NCI-H2081 treated with DMSO at 0.1 percent for 48 hours (cell line): ENCODE measurements around the gene PLEK.
"Not testable (repeated sequence)": the region's sequence is repeated elsewhere in the genome, so short reads cannot be mapped to it uniquely, and the experiment has no call there.

ENCODE experiments used
- DNase-seq: peaks from one replicate; lab custom pipeline; 2025; lab: John Stamatoyannopoulos, UW

PLEK gene

DNA sequence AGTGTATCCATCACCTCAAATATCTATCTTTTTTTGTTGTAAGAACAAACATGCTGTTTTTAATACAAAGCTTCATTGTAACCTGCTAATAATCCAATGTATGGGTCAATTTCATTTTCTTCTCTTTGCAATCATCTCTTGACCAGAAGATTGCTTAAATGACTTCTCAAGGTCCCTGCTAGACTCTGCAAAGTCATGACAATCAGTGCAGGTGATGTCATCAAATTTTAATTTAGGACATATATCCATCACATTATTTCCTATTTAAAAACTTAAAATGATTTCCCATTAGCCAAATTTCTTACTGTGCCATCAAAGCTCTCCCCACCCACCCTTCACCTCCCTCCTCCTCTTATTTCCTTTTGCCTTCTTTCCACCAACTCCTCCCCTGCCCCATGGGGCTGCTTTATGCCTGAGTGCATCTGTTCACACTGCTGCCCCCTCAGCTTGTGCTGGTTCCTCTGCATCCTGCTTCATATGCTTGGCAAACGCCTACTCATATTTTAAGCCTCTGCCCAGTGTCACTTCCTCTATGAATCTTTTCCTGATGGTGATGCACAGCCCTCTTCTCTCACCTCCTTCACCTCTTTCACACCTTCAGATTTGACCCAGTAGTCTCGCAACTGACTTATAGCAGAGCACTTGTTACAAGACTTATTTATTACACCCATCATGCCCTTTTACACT is 20.3 kb downstream of the PLEK start:
- no peak for DNase-seq

DNA sequence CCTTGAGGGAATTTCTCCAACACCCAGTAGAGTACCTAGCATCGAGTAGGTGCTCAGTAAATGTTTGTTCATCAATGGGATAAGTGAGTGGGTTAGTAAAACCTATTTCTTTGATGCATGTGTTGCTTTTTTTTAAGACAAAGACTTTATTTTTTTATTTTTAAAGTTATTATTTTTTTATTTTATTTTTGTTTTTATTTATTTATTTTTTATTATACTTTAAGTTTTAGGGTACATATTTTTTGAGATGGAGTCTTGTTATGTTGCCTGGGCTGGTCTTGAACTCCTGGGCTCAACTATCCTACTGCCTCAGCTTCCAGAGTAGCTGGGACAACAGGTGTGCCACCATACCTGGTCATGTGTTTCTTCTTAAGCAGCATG is 20.8 kb downstream of the PLEK start:
- no peak for DNase-seq

DNA sequence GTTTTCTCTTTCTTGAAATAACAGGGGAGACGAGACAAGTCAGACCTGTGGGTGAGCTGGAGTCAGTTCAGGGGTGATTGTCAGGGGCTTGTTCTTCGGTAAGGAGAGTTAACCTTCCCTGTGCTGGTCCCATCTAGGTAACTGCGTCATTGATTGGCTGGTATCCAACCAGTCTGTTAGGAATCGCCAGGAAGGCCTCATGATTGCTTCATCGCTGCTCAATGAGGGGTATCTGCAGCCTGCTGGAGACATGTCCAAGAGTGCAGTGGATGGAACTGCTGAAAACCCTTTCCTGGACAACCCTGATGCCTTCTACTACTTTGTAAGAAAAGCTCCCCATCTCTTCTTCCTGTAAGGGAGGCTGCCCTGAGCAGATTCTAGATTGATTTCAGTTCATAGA is 21.3 kb downstream of the PLEK start:
- no peak for DNase-seq

DNA sequence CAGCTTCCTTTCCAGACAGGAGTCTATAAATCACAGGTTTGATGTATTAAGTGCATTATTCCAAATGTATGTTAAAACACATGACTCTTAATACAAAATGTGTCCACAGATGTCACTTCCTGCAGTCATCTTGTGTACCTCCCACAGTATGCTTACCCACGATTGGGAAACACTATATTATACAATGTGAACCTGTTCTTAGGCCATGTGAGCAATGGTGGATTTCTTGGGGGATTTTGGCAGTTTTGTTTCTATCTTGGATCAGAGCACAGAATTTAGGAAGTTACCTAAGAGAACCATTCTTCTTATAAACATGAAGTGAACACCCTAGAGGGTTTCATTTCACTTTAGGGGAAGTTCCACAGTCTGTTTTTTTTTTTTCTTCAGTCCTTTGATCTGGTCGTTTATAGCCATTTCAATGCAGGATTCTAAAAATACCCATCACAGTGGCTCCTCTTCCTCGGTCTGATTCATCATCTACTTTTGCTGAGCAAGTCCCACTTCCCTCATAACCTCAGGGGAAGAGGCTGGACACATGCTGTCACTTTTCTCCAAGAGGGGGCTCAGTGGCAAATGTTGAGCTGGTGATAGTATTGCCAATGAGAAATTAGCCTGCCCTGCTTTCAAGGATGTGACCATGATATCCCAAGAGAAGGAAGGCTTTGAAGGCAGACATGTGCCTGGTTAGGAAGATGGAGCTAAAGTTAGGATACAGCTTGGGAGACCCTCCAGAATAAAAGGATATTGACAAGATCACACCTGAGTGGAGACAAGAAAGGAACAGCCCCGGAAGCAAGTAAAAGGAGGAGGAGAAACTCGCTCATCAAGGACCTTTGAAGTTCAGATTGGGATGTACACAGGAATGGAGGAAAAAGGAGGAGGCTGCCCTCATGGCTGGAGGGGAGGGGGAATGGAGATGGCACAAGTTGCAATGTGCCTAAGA is 22.6 kb downstream of the PLEK start:
- no peak for DNase-seq

DNA sequence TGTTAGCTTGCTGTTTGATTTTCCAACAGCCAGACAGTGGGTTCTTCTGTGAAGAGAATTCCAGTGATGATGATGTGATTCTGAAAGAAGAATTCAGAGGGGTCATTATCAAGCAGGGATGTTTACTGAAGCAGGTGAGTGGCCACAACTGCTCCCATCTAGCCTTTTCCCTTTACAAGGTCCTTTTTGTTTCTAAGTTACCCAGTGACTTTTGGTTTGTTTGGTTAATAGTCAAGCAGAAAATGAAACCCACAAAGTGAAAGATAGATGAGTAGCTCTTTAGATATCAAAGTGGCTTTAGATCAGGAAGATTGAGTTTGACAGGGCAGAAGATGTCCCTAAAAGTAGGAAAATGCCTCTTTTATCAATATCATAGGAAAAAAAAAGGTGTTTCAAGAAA is 23.3 kb downstream of the PLEK start:
- no peak for DNase-seq

DNA sequence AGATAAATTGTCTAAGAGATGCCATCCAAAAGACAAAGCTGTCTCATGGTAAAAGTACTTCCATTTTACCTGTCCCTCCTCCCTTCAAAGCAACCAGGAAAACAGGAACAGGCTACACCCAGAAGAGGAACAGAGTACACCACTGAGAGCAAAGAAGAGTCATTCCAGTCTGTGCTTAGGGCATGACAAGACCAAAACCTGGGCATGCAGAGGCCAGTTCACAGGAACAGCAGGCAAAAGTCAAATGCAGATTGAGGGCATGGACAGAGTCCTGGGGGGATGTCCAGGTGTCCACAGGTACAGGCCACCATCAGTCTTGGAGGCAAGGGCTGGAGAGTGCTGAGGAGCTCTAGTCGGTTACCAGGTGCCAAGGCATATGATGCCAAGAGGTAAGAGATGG is 23.7 kb downstream of the PLEK start:
- no peak for DNase-seq

DNA sequence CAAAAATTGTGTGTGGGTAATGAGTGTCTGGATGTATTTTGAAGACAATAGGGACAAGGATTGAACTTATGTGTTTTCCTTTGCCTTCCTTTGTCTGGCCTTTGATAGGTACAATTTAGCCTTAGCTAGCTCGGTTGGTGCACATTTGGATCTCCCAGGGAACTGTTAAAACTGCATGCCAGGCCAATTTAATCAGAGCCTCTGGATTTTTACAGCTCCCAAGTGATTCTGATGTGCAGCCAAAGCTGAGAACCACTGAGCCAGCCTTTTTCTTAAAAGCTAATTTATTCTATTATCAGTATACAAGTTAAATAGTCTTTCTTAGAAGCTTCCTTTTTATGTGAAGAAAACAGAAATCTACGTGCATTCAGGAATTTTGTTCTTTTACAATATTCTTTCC is 25.0 kb downstream of the PLEK start:
- DNase-seq, result no peak

DNA sequence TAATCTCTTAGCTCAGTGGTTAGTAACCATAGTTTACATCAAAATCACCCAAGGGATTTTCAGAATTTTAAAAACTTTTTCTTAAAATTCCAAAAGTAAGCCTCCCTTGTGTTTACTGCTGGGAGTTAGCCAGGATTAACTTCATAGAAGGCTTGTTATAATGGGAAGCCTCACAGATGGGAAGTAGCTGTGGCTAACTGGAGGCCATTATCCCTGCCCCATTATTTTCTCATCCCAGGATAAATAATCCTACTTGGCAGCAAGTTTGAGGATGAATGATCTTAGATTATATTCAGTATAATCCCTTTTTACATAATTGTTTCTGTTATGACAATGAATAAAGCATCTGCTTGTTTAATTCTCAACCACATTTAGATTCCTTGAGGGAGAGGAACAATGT is 25.5 kb downstream of the PLEK start:
- no peak for DNase-seq

DNA sequence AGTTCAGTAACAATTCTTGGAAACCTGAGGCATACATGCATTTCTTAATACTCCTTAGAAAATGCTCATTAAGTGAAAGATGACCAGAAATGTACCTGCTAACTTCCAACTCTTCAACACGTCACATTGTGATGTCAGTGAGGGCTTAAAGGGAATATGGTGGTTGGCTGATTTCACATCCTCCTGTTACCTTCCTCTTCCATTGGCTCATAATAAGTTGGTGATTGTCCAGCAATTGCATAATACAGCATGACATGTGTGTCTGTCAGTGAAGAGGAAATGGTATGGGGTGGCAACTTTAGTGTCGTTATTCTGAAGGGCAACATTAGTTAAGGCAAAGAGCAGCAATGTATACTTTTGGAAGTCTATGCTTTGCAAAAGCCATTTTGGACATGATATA is 26.0 kb downstream of the PLEK start:
- no peak for DNase-seq

DNA sequence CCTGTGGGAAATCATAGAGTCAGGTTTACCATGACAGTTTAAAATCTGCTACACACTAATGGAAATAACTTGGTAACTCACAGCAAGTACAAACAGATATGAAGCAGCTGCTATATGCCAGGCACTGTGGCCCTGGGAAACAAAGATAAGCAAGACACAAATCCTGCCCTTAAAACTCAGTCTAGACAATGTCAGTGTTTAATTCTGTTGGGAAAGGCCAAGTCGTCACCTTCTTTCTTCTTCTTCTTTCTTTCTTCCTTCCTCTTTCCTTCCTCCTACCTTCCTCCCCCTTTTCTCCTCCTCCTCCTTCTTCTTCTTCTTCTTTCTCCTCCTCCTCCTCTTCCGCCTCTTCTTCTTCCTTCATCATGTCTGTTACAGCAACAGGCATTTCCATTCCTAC is 26.8 kb downstream of the PLEK start:
- no peak for DNase-seq

DNA sequence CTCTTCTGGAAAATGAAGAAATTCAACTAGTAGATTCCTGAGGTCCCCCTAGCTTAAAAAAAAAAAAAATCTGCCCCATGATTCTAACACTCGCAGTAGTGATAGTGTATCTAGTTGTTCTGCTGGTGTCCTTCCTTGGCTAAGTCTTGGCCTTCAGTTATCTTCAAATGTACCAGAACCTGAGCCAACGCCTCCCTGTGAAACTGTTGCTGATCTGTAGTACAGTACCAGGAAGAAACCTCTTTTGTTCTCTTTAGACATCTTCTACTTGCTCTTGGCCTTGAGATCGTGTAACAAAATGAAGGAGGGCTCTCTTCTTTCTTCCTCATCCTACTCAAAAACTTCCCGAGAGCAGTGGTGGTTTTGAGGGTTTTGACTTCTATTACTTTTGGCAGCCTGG is 31.0 kb downstream of the PLEK start:
- DNase-seq, result no peak

DNA sequence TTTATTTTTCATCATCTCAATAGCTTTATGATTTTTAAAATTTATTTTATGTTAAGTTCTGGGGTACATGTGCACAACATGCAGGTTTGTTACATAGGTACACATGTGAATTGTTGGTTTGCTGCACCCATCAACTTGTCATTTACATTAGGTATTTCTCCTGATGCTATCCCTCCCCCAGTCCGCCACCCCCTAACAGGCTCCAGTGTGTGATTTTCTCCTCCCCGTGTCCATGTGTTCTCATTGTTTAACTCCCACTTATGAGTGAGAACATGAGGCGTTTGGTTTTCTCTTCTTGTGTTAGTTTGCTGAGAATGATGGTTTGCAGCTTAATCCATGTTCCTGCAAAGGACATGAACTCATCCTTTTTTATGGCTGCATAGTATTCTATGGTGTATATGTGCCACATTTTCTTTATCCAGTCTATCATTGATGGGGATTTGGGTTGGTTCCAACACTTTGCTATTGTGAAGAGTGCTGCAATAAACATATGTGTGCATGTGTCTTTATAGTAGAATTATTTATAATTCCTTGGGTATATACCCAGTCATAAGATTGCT is 32.7 kb downstream of the PLEK start:
- DNase-seq, result not testable (repeated sequence)

DNA sequence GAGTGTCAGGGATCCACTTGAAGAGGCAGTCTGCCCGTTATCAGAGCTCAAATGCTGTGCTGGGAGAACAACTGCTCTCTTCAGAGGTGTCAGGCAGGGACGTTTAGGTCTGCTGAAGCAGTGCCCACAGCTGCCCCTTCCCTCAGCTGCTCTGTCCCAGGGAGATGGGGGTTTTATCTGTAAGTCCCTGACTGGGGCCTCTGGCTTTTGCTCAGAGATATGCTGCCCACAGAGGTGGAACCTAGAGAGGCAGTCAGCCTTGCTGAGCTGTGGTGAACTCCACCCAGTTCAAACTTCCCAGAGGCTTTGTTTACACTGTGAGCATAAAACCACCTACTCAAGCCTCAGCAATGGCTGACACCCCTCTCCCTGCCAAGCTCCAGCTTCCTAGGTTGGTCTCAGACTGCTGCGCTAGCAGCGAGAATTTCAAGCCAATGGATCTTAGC is 38.1 kb downstream of the PLEK start:
- no peak for DNase-seq

DNA sequence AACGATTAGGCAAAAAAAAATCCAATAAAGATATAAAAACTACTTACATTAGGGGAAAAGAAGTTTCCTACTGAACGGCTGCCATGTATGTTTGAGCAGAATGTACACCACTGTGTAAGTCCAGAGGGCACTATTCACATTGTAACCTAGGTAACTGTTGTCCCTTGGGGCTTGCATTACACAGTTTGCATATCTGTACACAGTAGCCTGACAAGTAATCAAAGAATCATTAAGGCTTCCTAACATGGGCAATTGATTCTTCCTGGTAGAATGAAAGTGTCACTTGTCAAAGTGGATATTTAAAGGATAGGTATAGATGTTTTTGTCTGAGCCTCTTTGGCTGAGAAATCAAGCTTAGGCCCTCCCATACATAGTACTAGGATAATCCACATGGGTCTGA is 39.1 kb downstream of the PLEK start:
- no peak for DNase-seq

DNA sequence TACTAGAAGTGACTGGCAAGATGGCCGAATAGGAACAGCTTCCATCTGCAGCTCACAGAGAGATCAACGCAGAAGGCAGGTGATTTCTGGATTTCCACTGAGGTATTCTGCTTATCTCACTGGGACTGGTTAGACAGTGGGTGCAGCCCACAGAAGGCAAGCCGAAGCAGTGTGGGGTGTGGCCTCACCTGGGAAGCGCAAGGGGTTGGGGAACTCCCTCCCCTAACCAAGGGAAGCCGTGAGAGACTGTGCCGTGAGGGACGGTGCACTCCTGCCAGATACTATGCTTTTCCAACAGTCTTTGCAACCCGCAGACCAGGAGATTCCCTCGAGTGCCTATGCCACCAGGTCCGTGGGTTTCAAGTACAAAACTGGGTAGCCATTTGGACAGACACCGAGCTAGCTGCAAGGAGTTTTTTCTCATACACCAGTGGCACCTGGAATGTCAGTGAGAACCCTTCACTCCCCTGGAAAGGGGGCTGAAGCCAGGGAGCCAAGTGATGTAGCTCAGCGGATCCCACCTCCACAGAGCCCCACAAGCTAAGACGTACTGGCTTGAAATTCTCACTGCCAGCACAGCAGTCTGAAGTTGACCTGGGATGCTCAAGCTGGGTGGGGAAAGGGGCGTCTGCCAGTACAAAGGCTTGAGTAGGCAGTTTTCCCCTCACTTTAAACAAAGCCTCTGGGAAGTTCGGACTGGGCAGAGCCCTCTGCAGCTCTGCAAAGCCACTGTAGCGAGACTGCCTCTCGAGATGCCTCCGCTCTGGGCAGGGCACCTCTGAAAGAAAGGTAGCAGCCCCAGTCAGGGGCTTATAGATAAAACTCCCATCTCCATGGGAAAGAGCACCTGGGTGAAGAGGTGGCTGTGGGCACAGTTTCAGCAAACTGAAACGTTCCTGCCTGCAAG is 40.1 kb downstream of the PLEK start:
- no peak for DNase-seq

DNA sequence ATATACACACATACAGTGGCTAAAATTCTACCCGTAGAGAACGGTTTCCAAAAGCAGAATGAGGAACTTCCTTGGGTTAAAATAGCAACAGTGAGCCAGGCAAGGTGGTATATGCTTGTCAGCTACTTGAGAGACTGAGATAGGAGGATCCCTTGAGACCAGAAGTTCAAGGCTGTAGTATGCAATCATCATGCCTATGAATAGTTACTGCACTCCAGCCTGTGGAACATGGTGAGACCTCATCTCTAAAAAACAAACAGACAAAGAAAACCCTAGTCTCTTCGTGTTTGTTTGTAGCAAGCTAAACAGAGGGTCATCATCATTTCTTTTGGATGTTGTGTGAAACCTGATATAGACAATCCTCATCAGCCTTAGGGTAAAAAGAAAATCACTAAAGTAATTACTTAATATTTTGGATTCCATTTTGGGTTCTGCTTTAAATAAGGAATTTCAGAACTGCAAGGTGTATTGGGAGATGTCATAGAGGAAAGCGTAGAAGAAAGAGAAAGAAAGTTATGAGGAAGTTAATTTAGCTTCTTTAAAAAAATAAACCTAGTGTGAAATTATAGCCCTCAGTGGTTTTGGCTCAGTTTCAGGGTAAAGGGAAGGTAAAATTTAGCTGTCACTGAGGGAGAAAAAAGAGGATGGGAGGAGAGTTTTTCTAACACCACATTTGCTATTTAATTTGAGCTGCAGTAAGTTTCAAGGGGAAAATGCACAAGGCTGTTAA is 46.5 kb downstream of the PLEK start:
- DNase-seq, result no peak

DNA sequence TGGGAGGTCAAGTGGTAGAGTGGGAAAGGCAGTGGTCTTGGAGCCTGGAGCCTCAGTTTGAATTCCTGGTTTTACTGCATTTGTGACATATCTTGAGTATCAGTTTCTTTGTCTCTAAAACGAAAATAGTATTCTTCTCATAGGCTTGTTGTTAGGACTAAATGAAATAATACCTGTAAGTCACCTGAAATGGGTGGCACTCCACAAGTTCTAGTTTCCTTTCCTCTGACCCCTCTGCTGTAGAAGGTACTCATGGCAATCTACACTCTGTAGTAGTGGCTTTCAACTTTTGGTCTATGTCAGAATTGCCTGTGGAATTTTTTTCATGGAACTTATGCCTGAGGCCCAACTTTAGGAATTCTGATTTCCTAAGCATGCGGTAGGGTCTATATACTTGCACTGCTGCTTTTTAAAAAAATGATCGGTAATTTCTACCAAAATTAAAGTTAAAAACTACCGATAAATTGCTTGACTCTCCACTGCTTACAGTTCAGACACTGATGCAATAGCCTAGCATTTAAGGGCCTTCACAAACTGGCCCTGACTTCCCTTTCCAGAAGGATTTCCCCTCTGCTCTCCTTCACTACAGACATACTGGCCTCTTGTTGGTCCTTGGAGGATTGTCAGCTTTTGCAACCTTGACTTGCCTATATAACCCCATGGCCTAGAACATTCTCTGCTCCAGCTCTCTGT is 47.2 kb downstream of the PLEK start:
- DNase-seq, result no peak

DNA sequence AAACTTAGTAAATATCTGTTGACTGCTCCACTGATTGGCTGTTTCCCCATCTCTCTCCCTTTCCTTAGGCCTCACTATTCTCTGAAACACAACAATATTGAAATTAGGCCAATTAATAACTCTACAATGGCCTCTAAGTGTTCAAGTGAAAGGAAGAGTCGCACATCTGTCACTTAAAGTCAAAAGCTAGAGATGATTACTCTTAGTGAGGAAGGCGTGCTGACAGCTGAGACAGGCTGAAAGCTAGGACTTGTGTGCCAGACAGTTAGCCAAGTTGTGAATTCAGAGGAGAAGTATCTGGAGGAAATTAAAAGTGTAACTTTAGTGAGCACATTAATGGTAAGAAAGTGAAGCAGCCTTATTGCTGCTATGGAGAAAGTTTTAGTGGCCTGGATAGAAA is 48.4 kb downstream of the PLEK start:
- DNase-seq, result no peak

DNA sequence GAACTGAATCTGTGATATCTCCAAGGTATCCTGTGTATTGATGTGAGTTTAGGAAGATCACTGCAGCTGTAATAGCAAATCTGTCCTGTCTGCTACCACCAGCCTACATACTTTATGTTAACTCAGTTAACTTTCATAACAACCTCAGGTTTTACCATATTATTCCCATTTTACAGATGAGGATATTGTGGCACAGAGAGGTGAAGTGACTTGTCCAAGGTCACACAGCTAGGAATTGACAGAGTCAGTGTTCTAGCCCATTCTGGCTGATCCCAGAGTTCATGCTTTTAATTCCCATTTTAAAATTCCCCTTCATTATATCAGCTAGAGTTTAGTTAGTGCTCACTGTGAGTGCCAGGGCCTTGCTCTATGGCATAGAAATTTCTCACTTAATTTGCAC is 49.4 kb downstream of the PLEK start:
- no peak for DNase-seq

DNA sequence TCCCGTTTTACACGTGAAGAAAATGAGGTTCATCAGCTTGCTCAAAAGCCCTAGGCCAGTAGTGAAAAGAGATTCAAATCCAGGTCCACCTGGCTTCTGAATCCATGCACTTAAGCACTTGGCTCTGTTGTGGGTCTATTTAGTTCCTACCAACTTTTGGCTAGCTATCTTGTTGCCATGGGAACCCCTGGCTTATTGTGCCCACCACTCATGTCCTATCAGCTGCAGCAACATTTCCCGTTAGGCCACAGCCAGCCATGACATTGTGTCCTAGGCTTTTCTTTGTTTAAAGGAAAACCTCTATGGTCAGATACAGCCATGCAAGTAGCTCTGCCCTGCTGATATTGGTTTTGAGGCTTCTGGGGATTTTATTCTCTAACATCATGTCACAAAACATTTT is 49.8 kb downstream of the PLEK start:
- no peak for DNase-seq

DNA sequence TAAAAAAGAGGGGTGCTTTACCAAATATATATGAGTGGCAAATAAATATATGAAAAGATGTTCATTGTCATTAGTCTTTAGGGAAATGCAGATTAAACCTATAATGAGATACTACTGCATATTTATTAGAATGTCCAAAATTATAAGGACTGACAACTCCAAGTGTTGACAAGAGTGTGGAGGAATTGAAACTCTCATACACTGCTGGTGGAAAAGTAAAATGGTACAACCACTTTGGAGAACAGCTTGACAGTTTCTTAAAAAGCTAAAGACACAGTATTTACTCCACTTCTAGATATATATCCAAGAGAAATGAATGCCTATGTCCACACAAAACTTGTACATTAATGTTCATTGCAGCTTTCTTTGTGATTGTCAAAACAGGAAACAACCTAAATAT is 50.4 kb downstream of the PLEK start:
- no peak for DNase-seq
